HG03571 (cell line): ENCODE measurements around the gene ETHE1.

ENCODE experiments used
- ATAC-seq: cut with Tn5 transposase; IDR thresholded peaks from one replicate; pipeline ENCODE4 v1.9.1; 2021; ENCODE audit not compliant: unreplicated experiment

Gene ETHE1, protein sequence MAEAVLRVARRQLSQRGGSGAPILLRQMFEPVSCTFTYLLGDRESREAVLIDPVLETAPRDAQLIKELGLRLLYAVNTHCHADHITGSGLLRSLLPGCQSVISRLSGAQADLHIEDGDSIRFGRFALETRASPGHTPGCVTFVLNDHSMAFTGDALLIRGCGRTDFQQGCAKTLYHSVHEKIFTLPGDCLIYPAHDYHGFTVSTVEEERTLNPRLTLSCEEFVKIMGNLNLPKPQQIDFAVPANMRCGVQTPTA

DNA sequence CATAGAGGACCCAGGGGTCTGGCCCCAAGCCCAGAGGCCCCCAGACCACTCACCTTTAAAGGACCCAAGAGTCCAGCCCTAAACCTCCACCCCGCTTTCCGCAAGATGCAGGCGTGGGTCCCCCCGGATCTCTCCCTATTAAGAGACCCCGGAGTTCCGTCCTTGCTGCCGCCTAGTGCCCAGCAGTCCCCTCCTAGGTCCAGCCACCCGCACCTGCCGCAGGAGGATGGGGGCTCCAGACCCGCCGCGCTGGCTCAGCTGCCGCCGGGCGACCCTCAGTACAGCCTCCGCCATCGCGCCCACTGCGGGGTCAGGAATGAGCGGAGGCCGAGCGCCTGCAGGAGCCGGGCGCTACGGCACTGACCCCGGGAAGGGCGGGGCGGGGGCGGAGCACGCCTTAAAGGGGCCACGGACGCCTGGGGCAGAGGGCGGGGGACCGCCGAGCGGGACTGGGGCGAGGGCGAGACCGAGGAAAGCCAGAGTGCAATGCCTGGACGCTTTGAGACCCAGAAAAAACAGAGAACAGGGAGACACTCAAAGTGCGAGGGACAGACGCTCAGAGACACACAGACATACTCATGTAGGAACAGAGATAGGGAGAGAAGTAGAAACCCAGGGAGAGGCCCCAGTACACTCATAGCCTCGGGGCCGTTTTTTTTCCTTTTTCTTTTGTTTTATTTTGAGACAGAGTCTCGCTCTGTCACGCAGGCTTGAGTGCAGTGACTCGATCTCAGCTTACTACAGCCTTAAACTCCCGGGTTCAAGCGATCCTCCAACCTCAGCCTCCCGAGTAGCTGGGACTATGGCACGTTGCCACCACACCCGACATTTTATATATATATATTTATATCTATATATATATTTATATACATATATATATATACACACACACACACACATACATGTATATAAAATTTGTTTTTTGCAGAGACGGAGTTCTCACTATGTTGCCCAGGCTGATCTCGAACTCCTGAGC is at the start of gene ETHE1:
Gene ETHE1, minus strand, starts transcription at position 318 of the 976 bp plus-strand sequence. Its CDS starts 24 bp downstream, at position 294.
- peak; percentile 71 for ATAC-seq

- ATAC-seq: no peak
Measured at GRCh38 chr19:43575955-43576878, 49.2 kb upstream of the ETHE1 start.

DNA sequence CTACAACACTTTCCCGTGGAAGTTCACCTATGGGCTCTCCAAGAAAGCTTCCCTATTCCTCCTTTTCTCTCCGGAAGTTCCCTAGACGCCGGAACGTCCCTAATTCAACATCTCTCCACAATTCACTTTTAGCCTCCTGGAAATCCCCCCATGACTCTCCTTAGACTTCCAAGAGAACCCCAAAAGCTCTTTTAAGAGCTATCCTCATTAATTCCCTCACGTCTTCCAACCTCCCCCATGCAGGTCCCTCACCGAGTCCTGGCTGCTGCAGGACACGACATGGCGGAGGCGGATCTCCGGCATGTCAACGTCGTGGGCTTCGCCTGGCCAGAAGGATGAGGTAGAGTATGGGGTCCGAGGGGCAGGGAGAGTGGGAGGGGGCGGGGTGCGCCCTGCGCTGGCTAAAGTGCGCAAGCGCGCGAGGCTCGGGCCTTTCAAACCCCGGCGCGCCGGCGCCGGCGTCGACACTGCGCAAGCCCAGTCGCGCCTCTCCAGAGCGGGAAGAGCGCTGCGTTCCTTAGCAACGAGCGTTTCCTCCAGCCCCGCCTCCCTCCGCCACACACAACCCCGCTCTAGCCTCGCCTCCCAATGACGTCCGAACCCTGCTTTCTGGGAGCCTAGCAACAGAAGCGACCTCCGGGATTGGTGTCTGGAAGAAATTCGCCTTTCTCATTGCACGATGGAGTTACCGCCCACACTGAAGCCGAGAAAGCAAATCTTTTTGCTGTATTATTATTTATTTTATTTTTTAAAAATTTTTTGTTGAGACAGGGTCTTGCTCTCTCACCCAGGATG is 48.4 kb upstream of the ETHE1 start, which contains the start of the genes PINLYP and XRCC1:
Gene PINLYP, plus strand, starts transcription at position 646 of the 795 bp plus-strand sequence. CDS start 1,391 bp downstream, outside the sequence.
Gene XRCC1, minus strand, starts transcription at position 372 of the 795 bp plus-strand sequence. Its CDS starts 69 bp downstream, at position 303.
- peak; percentile 90 for ATAC-seq

DNA sequence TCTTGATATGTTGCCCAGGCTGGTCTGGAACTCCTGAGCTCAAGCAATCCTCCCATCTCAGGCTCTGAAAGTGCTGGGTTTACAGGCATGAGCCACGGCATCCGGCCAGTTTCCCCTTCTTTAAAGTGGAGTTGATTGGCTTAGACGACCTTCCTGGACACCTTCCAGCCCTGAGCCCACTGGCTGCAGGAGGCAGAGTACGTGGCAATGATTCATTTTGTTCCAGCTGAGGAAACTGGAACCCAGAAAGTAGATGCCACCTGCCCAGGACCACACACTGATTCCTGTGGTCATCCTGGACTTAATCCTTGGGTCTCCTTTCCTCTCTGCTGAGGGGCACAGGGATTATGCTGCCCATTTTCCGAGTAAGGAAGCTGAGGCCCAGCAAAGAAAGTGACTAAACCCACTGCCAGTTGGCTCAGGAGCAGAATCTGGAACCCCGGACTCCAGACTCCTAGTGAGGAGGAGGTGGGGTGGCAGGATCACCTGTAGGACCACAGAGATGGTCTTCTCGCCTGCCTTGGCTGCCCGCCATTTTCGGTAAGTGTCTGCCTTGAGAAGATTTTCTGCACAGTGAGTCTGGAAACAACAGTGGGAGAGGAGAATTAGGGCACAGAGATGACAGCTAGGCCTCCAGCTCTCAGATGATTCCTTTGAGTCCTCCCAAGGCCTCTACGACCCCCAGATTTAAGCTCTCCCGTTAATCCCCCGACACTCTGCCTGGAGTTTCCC is 47.6 kb upstream of the ETHE1 start:
- ATAC-seq: no peak

- ATAC-seq: no peak
Measured at GRCh38 chr19:43572171-43572588, 45.2 kb upstream of the ETHE1 start.

DNA sequence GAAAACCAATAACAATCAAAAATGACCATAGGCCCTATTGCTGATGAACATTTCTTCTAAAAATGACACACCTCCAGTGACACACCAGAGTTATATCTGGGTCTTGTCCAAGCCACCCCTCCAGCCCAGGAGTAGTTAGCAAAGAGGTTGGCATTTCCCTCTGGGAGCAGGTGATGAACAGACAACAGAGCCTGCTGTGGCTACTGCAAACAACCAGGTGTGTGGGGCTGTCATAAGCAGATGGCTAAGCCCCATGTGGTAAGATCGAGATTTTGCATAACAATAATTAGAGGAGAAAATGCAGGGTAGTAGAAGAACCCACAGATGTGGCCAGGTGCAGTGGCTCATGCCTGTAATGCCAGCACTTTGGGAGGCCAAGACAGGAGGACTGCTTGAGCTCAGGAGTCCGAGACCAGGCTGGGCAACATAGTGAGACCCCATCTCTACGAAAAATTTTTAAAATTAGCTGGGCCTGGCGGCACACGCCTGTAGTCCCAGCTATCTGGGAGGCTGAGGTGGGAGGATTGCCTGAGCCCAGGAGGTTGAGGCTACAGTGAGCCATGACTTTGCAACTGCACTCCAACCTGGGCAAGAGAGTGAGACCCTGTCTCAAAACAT is 43.3 kb upstream of the ETHE1 start:
- no peak for ATAC-seq

DNA sequence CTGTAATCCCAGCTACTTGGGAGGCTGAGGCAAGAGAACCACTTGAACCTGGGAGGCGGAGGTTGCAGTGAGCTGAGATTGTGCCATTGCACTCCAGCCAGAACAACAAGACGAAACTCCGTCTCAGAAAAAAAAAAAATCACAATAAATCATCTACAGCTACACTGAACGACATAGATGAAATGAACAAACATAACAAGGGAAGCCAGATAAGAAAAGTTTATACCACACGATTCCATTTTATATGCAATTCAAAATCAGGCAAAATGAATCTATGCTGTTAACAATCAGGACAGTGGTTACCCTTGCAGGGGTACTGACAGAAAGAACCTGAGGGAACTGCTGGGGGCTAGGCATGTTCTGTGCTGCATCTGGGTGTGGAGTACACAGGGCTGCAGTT is 42.7 kb upstream of the ETHE1 start:
- no peak for ATAC-seq

DNA sequence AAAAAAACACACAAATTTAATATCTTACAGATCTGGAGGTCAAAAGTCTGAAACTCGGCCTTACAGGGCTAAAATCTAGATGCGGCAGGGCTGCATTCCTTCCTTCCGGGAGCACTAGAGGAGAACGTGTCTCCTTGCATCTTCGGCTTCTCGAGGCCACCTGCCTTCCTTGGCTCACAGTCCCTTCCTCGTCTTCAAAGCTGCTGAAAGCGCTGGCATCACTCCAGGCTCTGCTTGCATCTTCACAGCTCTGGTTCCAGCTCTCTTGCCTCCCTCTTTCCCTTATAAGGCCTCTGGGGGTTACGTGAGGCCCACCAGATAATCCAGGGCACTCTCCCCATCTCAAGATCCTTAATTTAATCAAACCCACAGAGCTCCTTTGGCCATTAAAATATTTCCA is 37.8 kb upstream of the ETHE1 start:
- no peak for ATAC-seq

GRCh38 chr19:43563816-43564457 is 36.9 kb upstream of the ETHE1 start:
- ATAC-seq: no peak

- no peak for ATAC-seq
Measured at GRCh38 chr19:43562698-43563241, 35.8 kb upstream of the ETHE1 start.

DNA sequence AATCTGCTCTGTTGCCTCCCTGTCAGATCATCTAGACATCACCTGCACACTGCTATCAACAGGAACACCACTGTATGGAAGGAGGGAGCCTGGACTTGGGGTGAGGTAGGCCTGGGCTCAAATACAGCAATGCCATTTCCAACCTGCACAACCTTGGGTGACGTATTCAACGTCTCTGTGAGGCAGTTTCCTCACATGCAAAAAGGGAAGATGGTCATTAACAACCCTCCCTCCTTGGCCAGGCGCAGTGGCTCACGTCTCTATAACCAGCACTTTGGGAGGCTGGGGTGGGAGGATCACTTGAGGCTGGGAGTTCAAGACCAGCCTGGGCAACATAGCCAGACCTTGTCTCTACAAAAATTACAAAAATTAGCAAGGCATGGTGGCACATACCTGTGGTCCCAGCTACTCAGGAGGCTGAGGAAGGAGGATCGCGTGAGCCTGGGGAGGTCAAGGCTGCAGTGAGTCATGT is 35.3 kb upstream of the ETHE1 start:
- ATAC-seq: no peak

DNA sequence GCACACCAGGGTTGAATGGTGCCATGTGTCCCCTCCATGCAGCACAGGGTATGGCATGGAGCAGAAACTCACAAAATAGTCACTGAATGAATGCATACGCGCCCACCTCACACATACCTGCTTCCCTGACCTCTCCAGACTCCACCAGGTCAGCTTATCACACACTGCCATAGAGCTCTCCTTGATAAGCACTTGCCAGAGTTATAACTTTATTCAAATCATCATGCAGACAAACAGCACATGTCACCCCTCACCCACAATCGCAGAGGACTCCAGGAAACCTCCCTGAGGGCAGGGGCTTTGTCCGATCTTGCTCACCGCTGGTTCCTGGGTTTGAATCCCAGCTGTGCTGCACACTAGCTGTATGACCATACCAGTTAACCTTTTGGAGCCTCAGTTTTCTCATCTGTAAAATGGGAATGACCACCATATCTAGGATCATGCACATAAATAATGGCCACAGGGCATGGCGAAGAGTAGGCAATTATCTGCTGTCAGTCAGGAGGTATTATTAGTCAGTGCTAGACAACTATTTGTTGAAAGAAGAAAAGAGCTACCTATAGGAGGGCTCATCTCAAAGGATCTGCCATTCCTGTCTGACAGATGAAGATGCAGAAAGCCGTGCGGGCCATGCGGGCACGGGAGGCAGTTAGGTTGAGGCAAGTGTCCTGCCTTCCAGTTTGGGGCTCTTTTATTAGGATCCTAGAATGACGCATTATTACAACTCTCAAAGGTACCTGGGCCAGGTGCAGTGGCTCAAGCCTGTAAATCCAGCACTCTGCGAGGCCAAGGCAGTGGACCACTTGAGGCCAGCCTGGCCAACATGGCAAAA is 34.4 kb upstream of the ETHE1 start:
- ATAC-seq: no peak

GRCh38 chr19:43560687-43561086 is 33.7 kb upstream of the ETHE1 start:
- ATAC-seq: no peak

- ATAC-seq: no peak
Measured at GRCh38 chr19:43555185-43555770, 28.3 kb upstream of the ETHE1 start.

DNA sequence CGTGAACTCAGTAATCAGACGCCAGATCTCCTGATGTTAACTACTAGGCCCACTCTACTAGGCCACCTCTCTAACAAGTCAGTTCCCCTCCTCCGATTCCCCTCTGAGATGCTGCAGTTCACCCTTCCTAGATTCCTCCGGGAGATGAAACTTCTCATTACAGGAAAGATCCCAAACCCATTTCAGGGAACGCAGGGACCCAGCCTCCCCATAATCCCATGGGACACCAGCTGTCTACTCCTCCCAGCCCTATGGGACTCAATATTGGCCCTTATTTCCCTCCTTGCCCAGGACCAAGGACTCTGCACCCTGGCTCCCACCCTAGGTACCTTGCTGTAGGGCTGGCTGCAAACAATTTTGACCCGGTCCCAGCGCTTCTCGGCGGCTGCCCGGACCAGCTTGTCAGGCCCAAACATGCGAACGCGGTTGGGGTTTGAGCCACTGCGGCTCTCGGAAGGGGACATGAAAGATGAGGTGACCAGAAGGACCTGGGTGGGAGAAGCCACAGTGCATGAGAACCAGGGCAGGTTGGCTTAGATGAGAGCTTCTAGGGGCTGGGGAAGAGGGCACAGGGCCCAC is 27.4 kb upstream of the ETHE1 start:
- ATAC-seq: no peak

- ATAC-seq: no peak
Measured at GRCh38 chr19:43553656-43554055, 26.7 kb upstream of the ETHE1 start.
